HCT116 (cell line): Measurements from ENCODE around the gene IFI44. TPM values are rescaled to one million over a fixed set of nuclear protein-coding genes. Genes with fewer than 3 reads are reported as not detected.

Experiments
- ATAC-seq: fragments of 200-7000 bp; cut with Tn5 transposase; 2 replicates; pipeline ENCODE4 v1.9.1; 2020; ENCODE audit warnings: mild to moderate bottlenecking, moderate library complexity
- BruUV-seq: library from RNA; stranded (reverse); fragments of 400-500 nt; replicated peaks from 2 replicates; lab custom pipeline; 2021; lab: Mats Ljungman, UMichigan
- CTCF ChIA-PET: fragments of 300-600 bp; sonication (Branson Sonifier 250); formaldehyde crosslinking; loops from one replicate; lab custom pipeline; 2021; ENCODE audit warnings: antibody characterized with exemption; lab: Charles Lee
- POLR2A ChIA-PET: fragments of 300-600, 350-600 bp; sonication (Branson Sonifier 250); formaldehyde crosslinking; loops from one replicate; lab custom pipeline; 2021; ENCODE audit warnings: antibody characterized with exemption; lab: Charles Lee
- RAD21 ChIA-PET, 2 experiments: fragments of 300-600 bp; sonication (Branson Sonifier 250); formaldehyde crosslinking; loops; one replicate each; lab custom pipeline; 2023; ENCODE audit warnings: low total read pairs in 2 of 2; ENCODE audit not compliant: uncharacterized antibody in 2 of 2, unreplicated experiment in 2 of 2, low non-redundant PET in 1 of 2; lab: Charles Lee
- DNase-seq: peaks from one replicate; pipeline ENCODE4 v3.0.0-alpha.2; 2010; ENCODE audit warnings: low read depth, low spot score
- H2AFZ ChIP-seq: fragments of 200-600 bp; shearing (Covaris generic), sonication (generic); 2 replicates; pipeline ENCODE4 v1.6.1; 2017; ENCODE audit warnings: low read depth, mixed run types, mixed read lengths, antibody characterized with exemption, low read length; ENCODE audit not compliant: poor library complexity, severe bottlenecking
- H3K27ac ChIP-seq: 2 replicates; pipeline ENCODE4 v1.5.1; 2012; ENCODE audit warnings: low read depth, low read length
- H3K27me3 ChIP-seq: fragments of 200-600 bp; sonication (generic); 2 replicates; pipeline ENCODE4 v1.6.1; 2016; ENCODE audit warnings: mixed run types, low read length, mixed read lengths; ENCODE audit not compliant: insufficient read depth
- H3K36me3 ChIP-seq, 2 experiments: fragments of 200-500 bp in 1 of 2; fragments of 200-600 bp in 1 of 2; sonication (Bioruptor generic) in 1 of 2; sonication (generic) in 1 of 2; 2 replicates each; pipeline versions ENCODE4 v1.5.1 to v1.6.1; 2014 to 2016; ENCODE audit warnings: low read length in 2 of 2, inconsistent platforms in 1 of 2, mixed read lengths in 1 of 2, mixed run types in 1 of 2; ENCODE audit not compliant: insufficient read depth in 2 of 2, control insufficient read depth in 1 of 2
- H3K4me1 ChIP-seq, 2 experiments: fragments of 200-600 bp in 1 of 2; sonication (generic) in 1 of 2; 2 replicates each; pipeline versions ENCODE4 v1.5.1 to v1.6.1; 2012 to 2017; ENCODE audit warnings: low read length in 2 of 2, inconsistent platforms in 1 of 2, mild to moderate bottlenecking in 1 of 2, mixed read lengths in 1 of 2, mixed run types in 1 of 2, moderate library complexity in 1 of 2; ENCODE audit not compliant: insufficient read depth in 2 of 2, control insufficient read depth in 1 of 2
- H3K4me2 ChIP-seq: fragments of 200-600 bp; sonication (generic); 2 replicates; pipeline ENCODE4 v1.6.1; 2017; ENCODE audit warnings: mixed run types, low read length, mixed read lengths
- H3K4me3 ChIP-seq, 2 experiments: fragments of 200-600 bp in 1 of 2; sonication (generic) in 1 of 2; replicated peaks in 1 of 2; 2 replicates each; pipeline ENCODE4 v1.5.1; 2011 to 2016; ENCODE audit warnings: low read length in 2 of 2, control low read depth in 1 of 2, low read depth in 1 of 2, mild to moderate bottlenecking in 1 of 2, mixed read lengths in 1 of 2, mixed run types in 1 of 2
- H3K79me2 ChIP-seq: fragments of 200-600 bp; sonication (generic); 2 replicates; pipeline ENCODE4 v1.6.1; 2017; ENCODE audit warnings: mild to moderate bottlenecking, mixed run types, low read length, moderate library complexity, mixed read lengths; ENCODE audit not compliant: insufficient read depth
- H3K9ac ChIP-seq: fragments of 200-600 bp; sonication (generic); 2 replicates; pipeline ENCODE4 v1.6.1; 2016; ENCODE audit warnings: low read length, mixed read lengths
- H3K9me2 ChIP-seq: fragments of 200-600 bp; sonication (generic), shearing (Covaris generic); 2 replicates; pipeline ENCODE4 v1.6.1; 2017; ENCODE audit warnings: mixed run types, mild to moderate bottlenecking, moderate library complexity; ENCODE audit not compliant: insufficient read depth
- H3K9me3 ChIP-seq, 2 experiments: fragments of 200-500 bp in 1 of 2; fragments of 200-600 bp in 1 of 2; sonication (Bioruptor generic) in 1 of 2; sonication (generic) in 1 of 2; 2 replicates each; pipeline ENCODE4 v1.6.1; 2014 to 2017; ENCODE audit warnings: low read length in 2 of 2, mixed read lengths in 2 of 2, inconsistent platforms in 1 of 2, low read depth in 1 of 2, mild to moderate bottlenecking in 1 of 2, mixed run types in 1 of 2, moderate library complexity in 1 of 2; ENCODE audit not compliant: control insufficient read depth in 1 of 2, insufficient read depth in 1 of 2
- H4K20me1 ChIP-seq: fragments of 200-600 bp; sonication (generic), shearing (Covaris generic); 2 replicates; pipeline ENCODE4 v1.6.1; 2017; ENCODE audit warnings: mixed run types, mild to moderate bottlenecking, moderate library complexity; ENCODE audit not compliant: insufficient read depth
- CBX3 ChIP-seq: IDR thresholded peaks from 2 replicates; pipeline ENCODE4 v1.6.1; 2012; ENCODE audit warnings: low read depth
- EGR1 ChIP-seq: IDR thresholded peaks from 2 replicates; pipeline ENCODE4 v1.6.1; 2012; ENCODE audit warnings: low read depth
- ELF1 ChIP-seq: IDR thresholded peaks from 2 replicates; pipeline ENCODE4 v1.6.1; 2012; ENCODE audit warnings: low read depth, borderline replicate concordance
- EZH2 ChIP-seq: fragments of 200-600 bp; sonication (generic); IDR thresholded peaks from 2 replicates; pipeline ENCODE4 v1.6.1; 2017; ENCODE audit warnings: antibody characterized with exemption, mixed run types
- FOSL1 ChIP-seq: IDR thresholded peaks from 2 replicates; pipeline ENCODE4 v1.6.1; 2012; ENCODE audit warnings: low read depth
- POLR2A ChIP-seq: IDR thresholded peaks from 2 replicates; pipeline ENCODE4 v1.7.0; 2011; ENCODE audit warnings: borderline replicate concordance; ENCODE audit not compliant: insufficient read depth, insufficient read length; ENCODE audit errors: extremely low read depth
- RAD21 ChIP-seq: IDR thresholded peaks from 2 replicates; pipeline ENCODE4 v1.6.1; 2012; ENCODE audit warnings: low read depth, mild to moderate bottlenecking
- SIN3A ChIP-seq: IDR thresholded peaks from 2 replicates; pipeline ENCODE4 v1.6.1; 2012; ENCODE audit warnings: low read depth
- SP1 ChIP-seq: IDR thresholded peaks from 2 replicates; pipeline ENCODE4 v1.6.1; 2012; ENCODE audit warnings: low read depth
- TCF7L2 ChIP-seq: IDR thresholded peaks from 2 replicates; pipeline ENCODE4 v1.7.0; 2011; ENCODE audit warnings: borderline replicate concordance, inconsistent platforms; ENCODE audit not compliant: insufficient read depth, insufficient read length; ENCODE audit errors: extremely low read depth
- ZFX ChIP-seq: fragments of 450-650 bp; IDR thresholded peaks from 2 replicates; pipeline ENCODE4 v1.6.1; 2017
- intact Hi-C: fragments of 100-400 bp; cut with micrococcal nuclease; formaldehyde crosslinking; loops from 2 replicates; pipeline ENCODE4 v1.10.0; 2022
- total RNA-seq: library from RNA; stranded (reverse); gene quantifications from one replicate; pipeline ENCODE4 v1.2.1, GENCODE V29; 2021; ENCODE audit not compliant: unreplicated experiment
- TF ChIP-seq, protein P1 (sequence below), 3 experiments: fragments of 200-600 bp in 1 of 3; sonication (generic) in 1 of 3; IDR thresholded peaks in 2 of 3; conservative IDR thresholded peaks in 1 of 3; 2 replicates each; pipeline ENCODE4 v1.5.1; 2012 to 2017; ENCODE audit warnings: low read depth in 2 of 3, low read length in 2 of 3, antibody characterized with exemption in 1 of 3, borderline replicate concordance in 1 of 3, control low read depth in 1 of 3, mild to moderate bottlenecking in 1 of 3, mixed read lengths in 1 of 3, mixed run types in 1 of 3, moderate library complexity in 1 of 3; ENCODE audit not compliant: insufficient read depth in 1 of 3
- TF ChIP-seq, protein P2 (sequence below): IDR thresholded peaks from 2 replicates; pipeline ENCODE4 v1.6.1; 2012

Gene IFI44
- total RNA-seq, 1 experiment from 2014 or later, result 0.66 TPM

DNA sequence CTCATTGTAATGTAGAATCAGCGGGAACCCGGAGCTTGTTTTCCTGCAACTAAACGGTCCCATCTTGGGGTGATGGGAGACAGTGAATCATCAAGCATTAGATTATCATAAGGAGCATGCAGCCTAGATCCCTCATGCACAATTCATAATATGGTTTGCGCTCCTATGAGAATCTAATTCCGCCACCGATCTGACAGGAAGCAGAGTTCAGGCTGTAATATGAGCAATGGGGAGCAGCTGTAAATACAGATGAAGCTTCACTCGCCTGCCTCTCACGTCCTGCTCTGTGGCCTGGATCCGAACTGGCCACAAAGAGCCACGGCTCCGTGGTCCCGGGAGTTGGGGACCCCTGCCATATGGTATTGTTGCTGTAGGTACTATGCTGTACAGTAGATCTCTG lies 1.6 kb downstream of the IFI44 start:
- Histone ChIP-seq H3K9ac (no peak overlapping the region), H2AFZ (no peak overlapping the region), H3K79me2 (no peaks in the 10 kb centered on the region), H3K27me3 (no peaks in the 10 kb centered on the region), H3K27ac (no peak overlapping the region), H4K20me1 (no peaks in the 10 kb centered on the region), H3K4me3 (no peak overlapping the region), H3K9me2 (no peaks in the 10 kb centered on the region), H3K4me2 (no peak overlapping the region), H3K9me3 (no peaks in the 10 kb centered on the region), H3K4me1 (no peaks in the 10 kb centered on the region), H3K36me3 (no peaks in the 10 kb centered on the region)
- RAD21 ChIA-PET, result no interaction called here
- ATAC-seq, result no peak
- BruUV-seq, result no TSS peak
- CTCF ChIA-PET, result no interaction called here
- TF ChIP-seq POLR2A (no peak), EZH2 (no peak), SP1 (no peak), TCF7L2 (no peak), ZFX (no peak), CBX3 (no peak), EGR1 (no peak), RAD21 (no peak), SIN3A (no peak), ELF1 (no peak), FOSL1 (no peak)
- TF ChIP-seq, protein P1, sequence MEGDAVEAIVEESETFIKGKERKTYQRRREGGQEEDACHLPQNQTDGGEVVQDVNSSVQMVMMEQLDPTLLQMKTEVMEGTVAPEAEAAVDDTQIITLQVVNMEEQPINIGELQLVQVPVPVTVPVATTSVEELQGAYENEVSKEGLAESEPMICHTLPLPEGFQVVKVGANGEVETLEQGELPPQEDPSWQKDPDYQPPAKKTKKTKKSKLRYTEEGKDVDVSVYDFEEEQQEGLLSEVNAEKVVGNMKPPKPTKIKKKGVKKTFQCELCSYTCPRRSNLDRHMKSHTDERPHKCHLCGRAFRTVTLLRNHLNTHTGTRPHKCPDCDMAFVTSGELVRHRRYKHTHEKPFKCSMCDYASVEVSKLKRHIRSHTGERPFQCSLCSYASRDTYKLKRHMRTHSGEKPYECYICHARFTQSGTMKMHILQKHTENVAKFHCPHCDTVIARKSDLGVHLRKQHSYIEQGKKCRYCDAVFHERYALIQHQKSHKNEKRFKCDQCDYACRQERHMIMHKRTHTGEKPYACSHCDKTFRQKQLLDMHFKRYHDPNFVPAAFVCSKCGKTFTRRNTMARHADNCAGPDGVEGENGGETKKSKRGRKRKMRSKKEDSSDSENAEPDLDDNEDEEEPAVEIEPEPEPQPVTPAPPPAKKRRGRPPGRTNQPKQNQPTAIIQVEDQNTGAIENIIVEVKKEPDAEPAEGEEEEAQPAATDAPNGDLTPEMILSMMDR (IDR thresholded peaks at IDR 0.05 in 2 of 3, conservative IDR thresholded peaks at IDR 0.05 in 1 of 3; ENCODE audit: borderline replicate concordance in 1 of 3, insufficient read depth in 1 of 3, low read depth in 2 of 3, low read length in 2 of 3), result no peak
- TF ChIP-seq, protein P2, sequence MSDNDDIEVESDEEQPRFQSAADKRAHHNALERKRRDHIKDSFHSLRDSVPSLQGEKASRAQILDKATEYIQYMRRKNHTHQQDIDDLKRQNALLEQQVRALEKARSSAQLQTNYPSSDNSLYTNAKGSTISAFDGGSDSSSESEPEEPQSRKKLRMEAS, result no peak
- intact Hi-C loops, result no loop called here
- POLR2A ChIA-PET, result no interaction called here
- no peak for DNase-seq
